Transverse colon (tissue), 4 donors: ENCODE data around the gene THSD4. TPM values are rescaled to one million over a fixed set of nuclear protein-coding genes. Genes with fewer than 3 reads are reported as not detected.

Experiments used
- DNase-seq: peaks from one replicate; pipeline ENCODE4 v3.0.0-alpha.2; 2019
- H3K27ac ChIP-seq, 4 donors: fragments of 200-600 bp; sonication (generic); 2 replicates each; pipeline ENCODE4 v1.5.1; 2016 to 2018; ENCODE audit warnings: inconsistent platforms in 4 of 4
- H3K27me3 ChIP-seq: fragments of 200-600 bp; sonication (generic); 2 replicates; pipeline ENCODE4 v1.5.1; 2017; ENCODE audit warnings: inconsistent platforms
- H3K36me3 ChIP-seq, 4 donors: fragments of 200-600 bp; sonication (generic); 2 replicates each; pipeline ENCODE4 v1.5.1; 2017 to 2019; ENCODE audit warnings: inconsistent platforms in 4 of 4
- H3K4me1 ChIP-seq, 4 donors: fragments of 200-600 bp; sonication (generic); 2 replicates each; pipeline ENCODE4 v1.5.1; 2017 to 2020; ENCODE audit warnings: inconsistent platforms in 4 of 4
- H3K4me3 ChIP-seq, 4 donors: fragments of 200-600 bp; sonication (generic); 1 replicate in 1 of 4; 2 replicates in 3 of 4; pipeline versions ENCODE4 v1.5.1 to v1.6.1; 2017 to 2019; ENCODE audit warnings: inconsistent platforms in 4 of 4
- H3K9me3 ChIP-seq, 2 donors: fragments of 200-600 bp; sonication (generic); 2 replicates each; pipeline ENCODE4 v1.5.1; 2017 to 2019; ENCODE audit warnings: inconsistent platforms in 2 of 2
- CTCF ChIP-seq, 5 experiments: fragments of 200-600 bp in 3 of 5; fragments of 450-650 bp in 2 of 5; sonication (generic) in 3 of 5; IDR thresholded peaks; 1 replicate in 2 of 5; 2 replicates in 3 of 5; pipeline ENCODE4 v1.5.1; 2016 to 2017; ENCODE audit warnings: antibody characterized with exemption in 5 of 5, inconsistent platforms in 3 of 5, mild to moderate bottlenecking in 2 of 5, moderate library complexity in 1 of 5
- EP300 ChIP-seq: sonication (generic); formaldehyde crosslinking; IDR thresholded peaks from one replicate; pipeline ENCODE4 v1.6.1; 2017; ENCODE audit warnings: antibody characterized with exemption, low read depth
- POLR2A ChIP-seq: fragments of 450-650 bp; IDR thresholded peaks from one replicate; pipeline ENCODE4 v1.6.1; 2016; ENCODE audit warnings: antibody characterized with exemption, mild to moderate bottlenecking, moderate library complexity
- POLR2AphosphoS5 ChIP-seq, 3 donors: sonication (generic); formaldehyde crosslinking; IDR thresholded peaks; one replicate each; pipeline ENCODE4 v1.6.1; 2016; ENCODE audit warnings: antibody characterized with exemption in 3 of 3
- WGBS, 2 donors: methylation state at CpG; one replicate each; pipeline ENCODE4 v1.1.5; 2018; ENCODE audit warnings: low coverage in 1 of 2; 5-methylcytosine and 5-hydroxymethylcytosine counted together
- in situ Hi-C, 4 donors: fragments of 200-750 bp; cut with MboI; loops; one replicate each; pipeline versions ENCODE4 v1.15.0 to v1.15.1; 2017; ENCODE audit warnings: low sequenced_read_pairs in 3 of 4, low pct_ligation_motif_present in 1 of 4, low pct_unique_long_range_greater_than_20kb in 1 of 4
- intact Hi-C: fragments of 100-400 bp; cut with DNase I; formaldehyde crosslinking; loops from one replicate; pipeline ENCODE4 v1.15.1; 2023; ENCODE audit warnings: low total_unique reads
- total RNA-seq, 4 donors: library from RNA; depleted of rRNA; stranded (reverse); fragments of >200 nt; gene quantifications; one replicate each; pipeline ENCODE4 v1.1.0, GENCODE V29; 2016

The THSD4 gene
- total RNA-seq, 4 donors from 2014 or later: 13.3 to 57.2 (median 47.4) TPM

DNA sequence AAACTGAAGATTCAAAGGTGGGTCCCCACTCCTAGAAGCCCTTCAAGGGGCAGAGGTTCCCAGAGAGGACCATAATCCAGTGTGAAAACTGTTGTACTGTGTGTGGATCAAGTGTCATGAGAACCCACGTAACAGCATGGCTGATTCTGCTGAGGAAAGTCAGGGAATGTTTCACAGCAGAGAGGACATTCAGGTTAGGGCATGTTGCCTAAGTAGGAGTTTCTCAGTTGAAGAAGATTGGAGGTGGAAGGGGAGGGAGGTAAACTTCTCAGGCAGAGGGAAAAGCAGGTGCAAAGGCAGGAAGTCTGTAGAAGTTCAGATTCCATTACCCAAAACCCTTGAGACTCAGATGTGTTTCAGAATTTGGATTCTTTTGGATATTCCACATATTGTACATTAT, 448.9 kb downstream of the THSD4 start:
- Histone ChIP-seq H3K4me3 (no peak overlapping the region), H3K27ac (no peak overlapping the region), H3K4me1 (no peaks in the 10 kb centered on the region), H3K27me3 (no peaks in the 10 kb centered on the region), H3K9me3 (no peaks in the 10 kb centered on the region), H3K36me3 (no peaks in the 10 kb centered on the region)
- in situ Hi-C loops (no loop called here), intact Hi-C loops (no loop called here)
- 0% methylated on average over 1 of the region's 1 CpG for WGBS, 2 donors
- DNase-seq: no peak
- no peak for TF ChIP-seq POLR2A
- TF ChIP-seq CTCF (IDR thresholded peaks at IDR 0.05): no peak
- no peak for TF ChIP-seq EP300
- no peak for TF ChIP-seq POLR2AphosphoS5 (IDR thresholded peaks at IDR 0.05)

- H3K4me3 ChIP-seq: no peak overlapping the region
- H3K9me3 ChIP-seq: no peaks in the 10 kb centered on the region
- no peaks in the 10 kb centered on the region for H3K27me3 ChIP-seq
- intact Hi-C loops: no loop called here
- H3K27ac ChIP-seq: no peak overlapping the region
- no peaks in the 10 kb centered on the region for H3K4me1 ChIP-seq
- no peak for TF ChIP-seq CTCF (IDR thresholded peaks at IDR 0.05)
- TF ChIP-seq POLR2AphosphoS5 (IDR thresholded peaks at IDR 0.05): no peak
- in situ Hi-C loops: no loop called here
- 83 to 100% methylated on average over 1 of the region's 1 CpG for WGBS, 2 donors
- DNase-seq: no peak
- H3K36me3 ChIP-seq: no peaks in the 10 kb centered on the region
Observed at GRCh38 chr15:71565006-71565405, 449.7 kb downstream of the THSD4 start.

DNA sequence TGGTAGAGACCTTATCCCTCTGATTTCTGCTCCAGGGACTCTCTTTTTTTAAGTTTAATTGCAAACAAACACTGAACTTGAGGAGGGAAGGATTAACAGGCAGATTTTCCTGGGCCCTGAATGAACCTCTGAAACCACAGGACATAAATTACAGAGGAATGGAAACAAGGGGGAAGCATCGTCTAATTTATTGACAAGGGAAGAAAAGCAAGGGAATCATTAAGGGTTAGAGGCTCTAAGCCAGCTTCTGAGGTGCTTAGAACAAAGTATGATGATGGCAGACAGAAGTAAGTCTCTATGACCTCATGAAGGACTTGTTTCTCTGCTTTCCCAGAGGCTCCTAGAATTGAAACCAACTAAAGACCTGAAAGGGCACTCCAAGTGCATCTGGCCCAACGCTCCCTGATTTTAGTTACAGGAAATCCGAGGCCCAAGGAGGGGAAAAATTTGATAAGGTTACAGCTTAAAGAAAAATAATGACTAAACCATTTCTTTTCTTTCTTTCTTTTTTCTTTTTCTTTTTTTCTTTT, 450.4 kb downstream of the THSD4 start:
- TF ChIP-seq POLR2A (no peak), CTCF (IDR thresholded peaks at IDR 0.05) (no peak), POLR2AphosphoS5 (IDR thresholded peaks at IDR 0.05) (no peak), EP300 (no peak)
- H3K27me3 ChIP-seq: no peaks in the 10 kb centered on the region
- H3K27ac ChIP-seq: no peak overlapping the region
- no peaks in the 10 kb centered on the region for H3K9me3 ChIP-seq
- H3K36me3 ChIP-seq: no peaks in the 10 kb centered on the region
- intact Hi-C loops: no loop called here
- WGBS, 2 donors: 52 to 63% methylated on average over 2 to 3 of the region's 3 CpGs
- H3K4me1 ChIP-seq: no peaks in the 10 kb centered on the region
- no peak overlapping the region for H3K4me3 ChIP-seq
- in situ Hi-C loops: no loop called here
- no peak for DNase-seq

DNA sequence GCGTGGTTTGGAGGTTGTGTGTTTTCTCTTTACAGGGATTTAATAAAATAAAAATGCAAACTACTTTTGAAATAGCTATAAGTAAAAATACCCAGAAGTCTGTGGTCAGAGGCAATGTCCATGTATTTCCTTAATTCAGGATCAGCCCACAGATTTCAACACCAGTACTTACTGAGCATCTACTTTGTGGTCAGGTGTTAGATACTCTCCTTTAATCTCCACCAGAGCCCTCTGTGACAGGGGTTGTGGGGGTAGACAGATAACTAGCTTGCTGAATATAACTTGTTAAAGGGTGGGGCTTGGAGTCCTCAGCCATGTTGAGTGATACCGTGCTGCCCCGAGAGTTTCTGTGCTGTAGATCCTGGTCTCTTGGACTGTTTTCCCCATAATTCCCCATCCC, 451.0 kb downstream of the THSD4 start:
- Histone ChIP-seq H3K27me3 (no peaks in the 10 kb centered on the region), H3K4me3 (no peak overlapping the region), H3K27ac (no peak overlapping the region), H3K4me1 (no peaks in the 10 kb centered on the region), H3K36me3 (no peaks in the 10 kb centered on the region), H3K9me3 (no peaks in the 10 kb centered on the region)
- 85% methylated on average over 2 to 3 of the region's 3 CpGs for WGBS, 2 donors
- TF ChIP-seq EP300 (no peak), POLR2AphosphoS5 (IDR thresholded peaks at IDR 0.05) (no peak), CTCF (IDR thresholded peaks at IDR 0.05) (no peak), POLR2A (no peak)
- intact Hi-C loops (no loop called here), in situ Hi-C loops (no loop called here)
- DNase-seq: no peak
